Kidney epithelial cell (primary cell): ENCODE results near the gene PGAM5. TPM values are rescaled to one million over a fixed set of nuclear protein-coding genes. Genes with fewer than 3 reads are reported as not detected.

ENCODE experiments used
- DNase-seq: peaks from one replicate; pipeline ENCODE4 v3.0.0-alpha.2; 2010; ENCODE audit warnings: low read depth
- H3K27me3 ChIP-seq: 2 replicates; pipeline ENCODE4 v1.6.0; 2011; ENCODE audit warnings: low read length; ENCODE audit not compliant: control insufficient read depth, insufficient read depth
- H3K36me3 ChIP-seq: 2 replicates; pipeline ENCODE4 v1.5.1; 2011; ENCODE audit warnings: low read length; ENCODE audit not compliant: control insufficient read depth, insufficient read depth
- H3K4me3 ChIP-seq: 2 replicates; pipeline ENCODE4 v1.5.1; 2011; ENCODE audit warnings: low read depth, mild to moderate bottlenecking, control low read depth, low read length
- total RNA-seq: library from RNA; depleted of rRNA; stranded (reverse); fragments of >200 nt; gene quantifications from 2 replicates; pipeline ENCODE4 v1.2.3, GENCODE V29; 2015
- TF ChIP-seq, protein P1 (sequence below): IDR thresholded peaks from 2 replicates; pipeline ENCODE4 v1.5.1; 2011; ENCODE audit warnings: mild to moderate bottlenecking, moderate library complexity, low read length, control low read depth, inconsistent platforms; ENCODE audit not compliant: insufficient read depth, poor library complexity, severe bottlenecking

Gene PGAM5
- total RNA-seq, 1 donor from 2014 or later: 40.4 TPM

DNA sequence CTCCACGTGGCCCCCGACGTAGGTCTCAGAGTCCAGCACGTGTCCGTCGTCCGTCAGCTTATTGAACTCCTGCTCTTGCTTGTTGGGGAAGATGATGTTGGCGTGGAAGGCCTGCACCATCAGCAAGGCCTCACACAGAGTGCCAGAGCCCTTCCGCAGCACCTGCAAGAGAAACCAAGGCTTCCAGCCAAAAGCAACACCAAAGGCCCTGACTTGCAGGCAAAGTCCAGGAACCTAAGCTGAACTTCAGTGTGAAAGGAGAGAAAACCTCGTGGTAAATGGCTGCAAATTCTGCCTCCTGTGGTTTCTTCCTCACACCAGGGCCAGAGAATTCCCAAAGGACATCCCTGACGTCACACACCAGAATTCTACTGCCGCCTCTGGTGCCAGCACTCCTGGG, 38.0 kb upstream of the PGAM5 start:
- Histone ChIP-seq H3K36me3 (peaks cover 2% of the 10 kb centered on the region), H3K27me3 (no peaks in the 10 kb centered on the region), H3K4me3 (no peak overlapping the region)
- TF ChIP-seq, protein P1, sequence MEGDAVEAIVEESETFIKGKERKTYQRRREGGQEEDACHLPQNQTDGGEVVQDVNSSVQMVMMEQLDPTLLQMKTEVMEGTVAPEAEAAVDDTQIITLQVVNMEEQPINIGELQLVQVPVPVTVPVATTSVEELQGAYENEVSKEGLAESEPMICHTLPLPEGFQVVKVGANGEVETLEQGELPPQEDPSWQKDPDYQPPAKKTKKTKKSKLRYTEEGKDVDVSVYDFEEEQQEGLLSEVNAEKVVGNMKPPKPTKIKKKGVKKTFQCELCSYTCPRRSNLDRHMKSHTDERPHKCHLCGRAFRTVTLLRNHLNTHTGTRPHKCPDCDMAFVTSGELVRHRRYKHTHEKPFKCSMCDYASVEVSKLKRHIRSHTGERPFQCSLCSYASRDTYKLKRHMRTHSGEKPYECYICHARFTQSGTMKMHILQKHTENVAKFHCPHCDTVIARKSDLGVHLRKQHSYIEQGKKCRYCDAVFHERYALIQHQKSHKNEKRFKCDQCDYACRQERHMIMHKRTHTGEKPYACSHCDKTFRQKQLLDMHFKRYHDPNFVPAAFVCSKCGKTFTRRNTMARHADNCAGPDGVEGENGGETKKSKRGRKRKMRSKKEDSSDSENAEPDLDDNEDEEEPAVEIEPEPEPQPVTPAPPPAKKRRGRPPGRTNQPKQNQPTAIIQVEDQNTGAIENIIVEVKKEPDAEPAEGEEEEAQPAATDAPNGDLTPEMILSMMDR: no peak
- no peak for DNase-seq

DNA sequence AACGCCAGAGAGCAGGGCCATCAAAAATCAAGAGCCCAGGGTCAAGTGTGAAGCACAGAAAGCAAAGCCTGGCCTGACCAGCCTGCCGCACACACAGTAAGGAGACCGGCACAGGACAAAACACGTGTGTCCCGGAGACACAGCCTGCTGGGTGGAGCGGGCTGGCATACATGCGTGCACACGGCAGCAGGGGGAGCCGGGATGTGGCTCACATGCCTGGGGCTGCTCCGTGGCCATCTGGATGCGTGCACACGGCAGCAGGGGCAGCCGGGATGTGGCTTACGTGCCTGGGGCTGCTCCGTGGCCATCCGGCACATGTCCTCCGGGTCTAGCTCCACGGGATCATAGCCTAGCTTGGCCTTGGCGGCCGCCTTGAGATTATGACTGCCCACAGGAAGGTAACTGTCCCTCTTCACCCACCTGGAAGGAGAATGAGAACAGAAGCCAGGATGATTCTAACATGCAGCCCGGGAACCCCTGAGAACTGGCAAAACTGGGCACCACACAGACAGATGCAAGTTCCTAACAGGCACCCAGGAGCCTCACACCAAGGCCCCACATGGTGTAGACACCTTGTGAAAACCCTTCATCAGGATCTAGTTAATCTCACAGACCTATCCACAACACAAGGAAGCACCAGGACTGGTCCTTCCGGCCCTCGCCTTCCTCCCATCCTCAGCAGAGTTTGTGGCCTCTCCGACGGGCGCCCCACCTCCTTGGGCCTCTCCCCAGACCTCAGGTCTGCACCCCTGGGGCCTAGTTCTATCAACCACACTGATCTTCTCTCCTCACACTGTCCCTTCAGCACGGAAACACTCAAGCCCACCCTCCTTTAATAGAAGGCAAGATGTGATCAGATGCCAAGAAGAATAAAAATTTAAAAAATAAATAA, 37.1 kb upstream of the PGAM5 start:
- TF ChIP-seq, protein P1: no peak
- no peak for DNase-seq
- H3K4me3 ChIP-seq: no peak overlapping the region
- H3K36me3 ChIP-seq: peaks cover 2% of the 10 kb centered on the region
- H3K27me3 ChIP-seq: no peaks in the 10 kb centered on the region

DNA sequence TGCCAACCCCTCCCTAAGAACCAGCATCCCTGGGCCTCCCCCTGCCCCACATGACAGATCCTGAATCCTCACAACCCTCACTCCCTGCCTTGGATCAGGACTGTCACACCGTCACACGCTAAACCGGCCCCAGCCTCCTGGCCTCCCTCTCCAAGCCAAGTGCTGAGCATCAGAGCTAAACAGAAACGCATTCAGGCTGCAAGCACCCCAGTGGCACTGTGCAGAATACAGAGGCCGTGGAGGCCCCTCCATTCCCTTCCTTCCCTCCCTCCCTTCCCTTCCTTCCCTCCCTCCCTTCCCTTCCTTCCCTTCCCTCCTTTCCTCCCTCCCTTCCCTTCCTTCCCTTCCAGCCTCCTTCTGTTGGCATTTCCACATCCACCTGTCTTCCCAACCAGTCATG, 36.1 kb upstream of the PGAM5 start:
- no peak for DNase-seq

DNA sequence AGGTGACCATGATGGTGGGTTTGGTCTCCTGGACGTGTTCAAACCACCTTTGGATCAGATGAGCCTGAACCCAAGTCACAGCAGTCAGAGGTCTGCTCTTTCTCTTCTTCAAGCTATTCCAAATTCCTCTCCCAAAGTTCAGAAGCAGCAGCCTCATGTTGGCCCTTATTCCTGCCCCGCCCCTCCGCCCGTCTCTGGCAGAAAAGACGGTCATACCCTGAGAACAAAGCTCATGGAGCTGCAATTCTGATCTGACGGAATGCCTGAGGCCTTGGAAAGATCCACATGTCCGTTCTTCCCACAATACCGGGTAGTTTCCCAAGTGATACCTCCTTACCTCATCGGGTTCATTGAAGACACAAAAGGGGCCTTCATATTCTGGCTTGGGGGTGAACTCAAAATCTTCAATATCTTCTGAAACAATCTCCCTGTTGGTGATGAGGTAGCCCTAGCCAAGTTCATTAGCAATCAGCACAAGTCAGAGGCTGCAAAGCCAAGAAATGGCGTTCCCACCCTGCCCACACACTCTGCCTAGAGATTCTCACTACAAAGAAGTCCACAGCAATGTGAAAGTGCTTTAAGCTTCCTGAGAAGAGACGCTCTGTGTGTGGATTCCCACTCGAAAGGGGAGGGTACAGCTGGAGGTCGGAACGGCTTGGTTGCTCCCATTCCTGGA, 34.7 kb upstream of the PGAM5 start:
- H3K4me3 ChIP-seq: no peak overlapping the region
- TF ChIP-seq, protein P1: no peak
- no peaks in the 10 kb centered on the region for H3K36me3 ChIP-seq
- H3K27me3 ChIP-seq: no peaks in the 10 kb centered on the region
- no peak for DNase-seq

More for the DNA sequence above, 36.1 kb upstream of the PGAM5 start:
- no peaks in the 10 kb centered on the region for H3K27me3 ChIP-seq
- H3K4me3 ChIP-seq: no peak overlapping the region
- H3K36me3 ChIP-seq: no peaks in the 10 kb centered on the region
- TF ChIP-seq, protein P1: no peak

DNA sequence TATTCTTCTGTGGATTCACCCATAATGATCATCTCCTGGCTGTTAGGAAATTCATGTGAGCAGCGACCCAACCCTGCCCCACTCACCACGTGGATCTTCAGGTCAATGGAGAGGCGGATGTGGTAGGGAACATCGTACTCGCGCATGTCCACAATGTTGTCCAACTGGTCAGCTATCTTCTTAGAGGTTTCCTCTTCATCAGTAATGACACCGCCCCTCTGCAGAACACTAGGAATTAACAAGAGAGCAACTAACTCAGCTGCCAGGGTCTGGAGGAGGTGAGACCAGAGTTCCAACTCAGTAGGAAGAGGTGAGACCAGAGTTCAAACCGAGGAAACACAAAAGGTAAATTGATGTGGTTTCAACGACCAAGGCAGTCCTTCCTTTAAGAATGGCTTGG, 33.1 kb upstream of the PGAM5 start:
- DNase-seq: no peak
- no peak overlapping the region for H3K4me3 ChIP-seq
- no peaks in the 10 kb centered on the region for H3K27me3 ChIP-seq
- TF ChIP-seq, protein P1: no peak
- H3K36me3 ChIP-seq: no peaks in the 10 kb centered on the region
